NT2/D1 (cell line): ENCODE data around the gene TMEM132D.

Experiments
- SUZ12 ChIP-seq: IDR thresholded peaks from 2 replicates; pipeline ENCODE4 v1.6.1; 2011; ENCODE audit not compliant: insufficient read length, insufficient read depth; ENCODE audit errors: extremely low read depth
- YY1 ChIP-seq: IDR thresholded peaks from 2 replicates; pipeline ENCODE4 v1.6.1; 2011; ENCODE audit not compliant: insufficient read length, insufficient read depth
- ZNF274 ChIP-seq: IDR thresholded peaks from 2 replicates; pipeline ENCODE4 v1.6.1; 2011; ENCODE audit warnings: mild to moderate bottlenecking, low read depth, low read length

DNA sequence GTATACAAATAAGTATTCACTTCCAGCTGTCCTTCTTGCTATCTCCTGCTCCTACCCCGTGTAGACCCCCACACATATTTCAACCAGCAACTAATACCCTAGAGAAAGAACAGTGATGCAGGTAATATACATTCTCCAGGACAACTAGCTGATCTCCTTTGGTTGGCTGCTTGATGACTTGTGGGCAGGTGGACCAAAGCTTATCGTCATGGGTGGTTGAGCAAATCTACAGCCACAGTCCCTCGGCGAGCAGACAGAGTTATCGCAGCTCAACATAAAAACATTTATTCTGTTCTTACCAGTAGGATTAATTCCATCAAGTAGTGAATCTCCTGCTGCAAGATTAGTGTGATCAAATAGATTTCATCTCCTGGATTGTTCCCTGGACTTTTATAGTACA lies 314.3 kb downstream of the TMEM132D start:
- no peak for TF ChIP-seq ZNF274
- TF ChIP-seq SUZ12, result no peak
- no peak for TF ChIP-seq YY1
